Neural crest cell (in vitro differentiated cells): Measurements from ENCODE around the gene FIBCD1. TPM values are rescaled to one million over a fixed set of nuclear protein-coding genes. Genes with fewer than 3 reads are reported as not detected.

Experiments used
- DNase-seq: peaks from one replicate; pipeline ENCODE4 v3.0.0; 2021; ENCODE audit warnings: low read depth, mixed read lengths, low spot score
- H3K27ac Mint-ChIP-seq: one replicate; pipeline ENCODE4 v1.8.0; 2021; ENCODE audit warnings: mild to moderate bottlenecking, mixed read lengths; ENCODE audit not compliant: unreplicated experiment
- H3K27me3 Mint-ChIP-seq: 2 replicates; pipeline ENCODE4 v1.8.0; 2021; ENCODE audit warnings: low read depth, mild to moderate bottlenecking, mixed read lengths
- H3K36me3 Mint-ChIP-seq: 2 replicates; pipeline ENCODE4 v1.8.0; 2021; ENCODE audit warnings: low read depth, mild to moderate bottlenecking, mixed read lengths
- H3K4me1 Mint-ChIP-seq: 2 replicates; pipeline ENCODE4 v1.8.0; 2021; ENCODE audit warnings: mixed read lengths
- H3K4me3 Mint-ChIP-seq: one replicate; pipeline ENCODE4 v1.8.0; 2021; ENCODE audit warnings: mild to moderate bottlenecking, mixed read lengths
- H3K9me3 Mint-ChIP-seq: 2 replicates; pipeline ENCODE4 v1.8.0; 2021; ENCODE audit warnings: mixed read lengths
- CTCF ChIP-seq: fragments of 200-600 bp; sonication (generic); conservative IDR thresholded peaks from 2 replicates; pipeline ENCODE4 v1.5.0; 2021; ENCODE audit warnings: antibody characterized with exemption, mild to moderate bottlenecking
- total RNA-seq: library from RNA; stranded (reverse); gene quantifications from 2 replicates; pipeline ENCODE4 v1.2.1, GENCODE V29; 2021

Gene FIBCD1
- total RNA-seq, 1 donor from 2014 or later, result 0.23 TPM

GRCh38 chr9:130965680-130966079, 26.6 kb upstream of the FIBCD1 start:
- no peak for TF ChIP-seq CTCF
- no peak for DNase-seq
- no peaks in the 10 kb centered on the region for H3K27me3 Mint-ChIP-seq

GRCh38 chr9:130963916-130964315, 24.9 kb upstream of the FIBCD1 start:
- Mint-ChIP-seq H3K27ac (no peak overlapping the region), H3K9me3 (no peaks in the 10 kb centered on the region), H3K27me3 (no peaks in the 10 kb centered on the region), H3K36me3 (peaks cover under 1% of the 10 kb centered on the region), H3K4me3 (no peak overlapping the region), H3K4me1 (no peaks in the 10 kb centered on the region)
- TF ChIP-seq CTCF, result no peak
- no peak for DNase-seq

More at GRCh38 chr9:130965680-130966079, 26.6 kb upstream of the FIBCD1 start:
- Mint-ChIP-seq H3K36me3 (no peaks in the 10 kb centered on the region), H3K4me3 (no peak overlapping the region), H3K9me3 (no peaks in the 10 kb centered on the region), H3K27ac (no peak overlapping the region), H3K4me1 (no peaks in the 10 kb centered on the region)

GRCh38 chr9:130963337-130963908, 24.4 kb upstream of the FIBCD1 start:
- Mint-ChIP-seq H3K4me1 (no peaks in the 10 kb centered on the region), H3K9me3 (no peaks in the 10 kb centered on the region), H3K27me3 (no peaks in the 10 kb centered on the region), H3K4me3 (no peak overlapping the region), H3K36me3 (peaks cover 2% of the 10 kb centered on the region), H3K27ac (no peak overlapping the region)
- no peak for TF ChIP-seq CTCF
- no peak for DNase-seq

GRCh38 chr9:130962418-130963316, 23.6 kb upstream of the FIBCD1 start:
- peaks cover 5% of the 10 kb centered on the region for H3K36me3 Mint-ChIP-seq
- H3K27ac Mint-ChIP-seq, result no peak overlapping the region
- H3K4me3 Mint-ChIP-seq, result no peak overlapping the region
- TF ChIP-seq CTCF, result no peak
- no peaks in the 10 kb centered on the region for H3K4me1 Mint-ChIP-seq
- DNase-seq, result no peak
- no peaks in the 10 kb centered on the region for H3K27me3 Mint-ChIP-seq
- no peaks in the 10 kb centered on the region for H3K9me3 Mint-ChIP-seq

- Mint-ChIP-seq H3K27ac (peak overlapping the region; percentile 35), H3K36me3 (peaks cover 5% of the 10 kb centered on the region), H3K27me3 (no peaks in the 10 kb centered on the region), H3K4me1 (no peaks in the 10 kb centered on the region), H3K9me3 (no peaks in the 10 kb centered on the region), H3K4me3 (no peak overlapping the region)
- no peak for TF ChIP-seq CTCF
- DNase-seq, result no peak
Measured at GRCh38 chr9:130961511-130962300, 22.7 kb upstream of the FIBCD1 start.
